HepG2 (cell line): ENCODE results near the gene IL4I1. TPM values are rescaled to one million over a fixed set of nuclear protein-coding genes. Genes with fewer than 3 reads are reported as not detected.

Source experiments
- BORCS8-MEF2B ChIP-seq: sonication (generic); formaldehyde crosslinking; IDR thresholded peaks from 2 replicates; pipeline ENCODE4 v1.8.0; 2022; ENCODE audit warnings: mild to moderate bottlenecking, missing genetic modification reagents
- ELF3 ChIP-seq: IDR thresholded peaks from 2 replicates; pipeline ENCODE4 v1.6.1; 2016; ENCODE audit warnings: missing genetic modification reagents, missing compliant biosample characterization
- FOXA1 ChIP-seq, 2 experiments: fragments of 450-650 bp in 1 of 2; sonication (generic) in 1 of 2; formaldehyde crosslinking in 1 of 2; IDR thresholded peaks; 2 replicates each; pipeline versions ENCODE4 v1.4.0 to v1.6.1; 2016 to 2020; ENCODE audit warnings: missing genetic modification reagents in 1 of 2
- HNRNPH1 ChIP-seq: fragments of 200-400 bp; formaldehyde crosslinking; optimal IDR thresholded peaks from 2 replicates; pipeline ENCODE3; 2017; ENCODE audit warnings: mild to moderate bottlenecking, low read depth, low read length
- MTA1 ChIP-seq: sonication (generic); formaldehyde crosslinking; IDR thresholded peaks from 2 replicates; pipeline ENCODE4 v1.4.0; 2020; ENCODE audit warnings: missing genetic modification reagents, mild to moderate bottlenecking, borderline replicate concordance
- REL ChIP-seq: sonication (generic); formaldehyde crosslinking; conservative IDR thresholded peaks from 2 replicates; pipeline ENCODE4 v1.8.0; 2022; ENCODE audit warnings: mild to moderate bottlenecking, missing genetic modification reagents, moderate library complexity
- RELA ChIP-seq: sonication (generic); formaldehyde crosslinking; IDR thresholded peaks from 2 replicates; pipeline ENCODE4 v1.4.0; 2020; ENCODE audit warnings: missing genetic modification reagents
- SALL2 ChIP-seq: sonication (generic); formaldehyde crosslinking; IDR thresholded peaks from 2 replicates; pipeline ENCODE4 v1.8.1; 2023; ENCODE audit warnings: mild to moderate bottlenecking, missing genetic modification reagents, inconsistent platforms
- SAP130 ChIP-seq: IDR thresholded peaks from 2 replicates; pipeline ENCODE4 v1.6.1; 2016; ENCODE audit warnings: low read depth
- SPEN ChIP-seq: sonication (generic); formaldehyde crosslinking; IDR thresholded peaks from 2 replicates; pipeline ENCODE4 v1.5.1; 2020; ENCODE audit warnings: low read depth, mild to moderate bottlenecking, missing genetic modification reagents
- ZHX2 ChIP-seq, 2 experiments: sonication (generic) in 1 of 2; formaldehyde crosslinking in 1 of 2; IDR thresholded peaks; 2 replicates each; pipeline versions ENCODE4 v1.6.1 to v1.9.0; 2014 to 2022; ENCODE audit warnings: antibody characterized with exemption in 1 of 2, borderline replicate concordance in 1 of 2, inconsistent platforms in 1 of 2, low read depth in 1 of 2, missing genetic modification reagents in 1 of 2
- ZNF124 ChIP-seq: sonication (generic); formaldehyde crosslinking; IDR thresholded peaks from 2 replicates; pipeline ENCODE4 v1.4.0; 2020; ENCODE audit warnings: missing genetic modification reagents
- ZNF143 ChIP-seq: sonication (generic); formaldehyde crosslinking; IDR thresholded peaks from 2 replicates; pipeline ENCODE4 v1.4.0; 2020; ENCODE audit warnings: missing genetic modification reagents
- ZNF282 ChIP-seq: fragments of 450-650 bp; IDR thresholded peaks from 2 replicates; pipeline ENCODE4 v1.6.1; 2018; ENCODE audit not compliant: partially characterized antibody
- ZNF549 ChIP-seq: sonication (generic); formaldehyde crosslinking; IDR thresholded peaks from 2 replicates; pipeline ENCODE4 v1.5.0; 2020; ENCODE audit warnings: missing genetic modification reagents
- ZNF644 ChIP-seq: IDR thresholded peaks from 2 replicates; pipeline ENCODE4 v1.6.1; 2016; ENCODE audit warnings: low read depth
- ZNF83 ChIP-seq: sonication (generic); formaldehyde crosslinking; IDR thresholded peaks from 2 replicates; pipeline ENCODE4 v1.4.0; 2020; ENCODE audit warnings: missing genetic modification reagents, mild to moderate bottlenecking, borderline replicate concordance
- polyA plus RNA-seq, 8 experiments: library from polyadenylated mRNA; depleted of rRNA in 3 of 8; stranded (reverse) in 7 of 8; unstranded in 1 of 8; fragments of >200 nt; fragmentation: Illumina TruSeq in 4 of 8; extraction: Trizol in 4 of 8; gene quantifications; 2 replicates each; pipeline versions ENCODE4 v1.2.1 to v1.2.3, GENCODE V29; 2011 to 2016; ENCODE audit warnings: low read depth in 4 of 8, missing spikeins in 1 of 8, mixed read lengths in 1 of 8; ENCODE audit not compliant: insufficient read depth in 1 of 8
- total RNA-seq, 5 experiments: library from RNA; depleted of rRNA; stranded (reverse); fragments of >200 nt; fragmentation: Illumina TruSeq; extraction: Trizol; gene quantifications; 2 replicates each; pipeline ENCODE4 v1.2.3, GENCODE V29; 2016; ENCODE audit warnings: low read depth in 1 of 5
- TF ChIP-seq, protein P1 (sequence below): sonication (generic); formaldehyde crosslinking; IDR thresholded peaks from 2 replicates; pipeline ENCODE4 v1.5.0; 2020; ENCODE audit warnings: missing genetic modification reagents
- TF ChIP-seq, protein P2 (sequence below), 2 experiments: sonication (generic) in 1 of 2; formaldehyde crosslinking in 1 of 2; IDR thresholded peaks; 2 replicates each; pipeline versions ENCODE4 v1.4.0 to v1.6.1; 2016 to 2020; ENCODE audit warnings: borderline replicate concordance in 1 of 2, low read depth in 1 of 2, mild to moderate bottlenecking in 1 of 2, missing genetic modification reagents in 1 of 2

IL4I1 gene
- total and polyA plus RNA-seq, 2 of the 13 experiments (the other 11 are each of a cell fraction or from before 2014, with no cell fraction given): not detected

GRCh38 chr19:49937750-49938381 lies 41.2 kb upstream of the IL4I1 start (continued):
- TF ChIP-seq SALL2 (CRISPR knock-in tag): no peak; the same call in 1 of the 2 replicates
- peak; percentile 36; the same call in 1 of the 2 replicates for TF ChIP-seq SAP130 (CRISPR knock-in tag)
- no peak for TF ChIP-seq ZHX2 (IDR thresholded peaks at IDR 0.05; ENCODE audit: low read depth)
- no peak for TF ChIP-seq ZHX2 (CRISPR knock-in tag; IDR thresholded peaks at IDR 0.05; ENCODE audit: borderline replicate concordance)
- TF ChIP-seq SPEN (CRISPR knock-in tag): 0 out of 2 replicates have a peak, but pooled peaks have one; percentile 26
- TF ChIP-seq ZNF143 (CRISPR knock-in tag): no peak
- no peak for TF ChIP-seq ZNF282
- no peak for TF ChIP-seq ZNF549 (CRISPR knock-in tag)
- TF ChIP-seq REL: no peak
- no peak for TF ChIP-seq ZNF644 (CRISPR knock-in tag)
- peak; percentile 57; the same call in 1 of the 2 replicates for TF ChIP-seq BORCS8-MEF2B (CRISPR knock-in tag)
- TF ChIP-seq, protein P1, sequence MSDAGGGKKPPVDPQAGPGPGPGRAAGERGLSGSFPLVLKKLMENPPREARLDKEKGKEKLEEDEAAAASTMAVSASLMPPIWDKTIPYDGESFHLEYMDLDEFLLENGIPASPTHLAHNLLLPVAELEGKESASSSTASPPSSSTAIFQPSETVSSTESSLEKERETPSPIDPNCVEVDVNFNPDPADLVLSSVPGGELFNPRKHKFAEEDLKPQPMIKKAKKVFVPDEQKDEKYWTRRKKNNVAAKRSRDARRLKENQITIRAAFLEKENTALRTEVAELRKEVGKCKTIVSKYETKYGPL (CRISPR knock-in tag): no peak
- TF ChIP-seq ELF3 (CRISPR knock-in tag): peak; percentile 48
- TF ChIP-seq ZNF83 (CRISPR knock-in tag): no peak
- TF ChIP-seq ZNF124 (CRISPR knock-in tag): no peak
- TF ChIP-seq RELA (CRISPR knock-in tag): 0 out of 2 replicates have a peak, but pooled peaks have one; percentile 47
- no peak for TF ChIP-seq FOXA1 (IDR thresholded peaks at IDR 0.05)
- TF ChIP-seq FOXA1 (CRISPR knock-in tag; IDR thresholded peaks at IDR 0.05): no peak
- peak; percentile 15; the same call in 1 of the 2 replicates for TF ChIP-seq MTA1 (CRISPR knock-in tag)
- TF ChIP-seq, protein P2, sequence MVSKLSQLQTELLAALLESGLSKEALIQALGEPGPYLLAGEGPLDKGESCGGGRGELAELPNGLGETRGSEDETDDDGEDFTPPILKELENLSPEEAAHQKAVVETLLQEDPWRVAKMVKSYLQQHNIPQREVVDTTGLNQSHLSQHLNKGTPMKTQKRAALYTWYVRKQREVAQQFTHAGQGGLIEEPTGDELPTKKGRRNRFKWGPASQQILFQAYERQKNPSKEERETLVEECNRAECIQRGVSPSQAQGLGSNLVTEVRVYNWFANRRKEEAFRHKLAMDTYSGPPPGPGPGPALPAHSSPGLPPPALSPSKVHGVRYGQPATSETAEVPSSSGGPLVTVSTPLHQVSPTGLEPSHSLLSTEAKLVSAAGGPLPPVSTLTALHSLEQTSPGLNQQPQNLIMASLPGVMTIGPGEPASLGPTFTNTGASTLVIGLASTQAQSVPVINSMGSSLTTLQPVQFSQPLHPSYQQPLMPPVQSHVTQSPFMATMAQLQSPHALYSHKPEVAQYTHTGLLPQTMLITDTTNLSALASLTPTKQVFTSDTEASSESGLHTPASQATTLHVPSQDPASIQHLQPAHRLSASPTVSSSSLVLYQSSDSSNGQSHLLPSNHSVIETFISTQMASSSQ (IDR thresholded peaks at IDR 0.05; ENCODE audit: low read depth): no peak
- TF ChIP-seq, protein P2 (CRISPR knock-in tag; IDR thresholded peaks at IDR 0.05; ENCODE audit: borderline replicate concordance): no peak
- TF ChIP-seq HNRNPH1: no peak
